ENCODE data around the gene HOXB13.
A peak's percentile ranks its signal among the peaks of the same experiment; 100 is the strongest.

DNA sequence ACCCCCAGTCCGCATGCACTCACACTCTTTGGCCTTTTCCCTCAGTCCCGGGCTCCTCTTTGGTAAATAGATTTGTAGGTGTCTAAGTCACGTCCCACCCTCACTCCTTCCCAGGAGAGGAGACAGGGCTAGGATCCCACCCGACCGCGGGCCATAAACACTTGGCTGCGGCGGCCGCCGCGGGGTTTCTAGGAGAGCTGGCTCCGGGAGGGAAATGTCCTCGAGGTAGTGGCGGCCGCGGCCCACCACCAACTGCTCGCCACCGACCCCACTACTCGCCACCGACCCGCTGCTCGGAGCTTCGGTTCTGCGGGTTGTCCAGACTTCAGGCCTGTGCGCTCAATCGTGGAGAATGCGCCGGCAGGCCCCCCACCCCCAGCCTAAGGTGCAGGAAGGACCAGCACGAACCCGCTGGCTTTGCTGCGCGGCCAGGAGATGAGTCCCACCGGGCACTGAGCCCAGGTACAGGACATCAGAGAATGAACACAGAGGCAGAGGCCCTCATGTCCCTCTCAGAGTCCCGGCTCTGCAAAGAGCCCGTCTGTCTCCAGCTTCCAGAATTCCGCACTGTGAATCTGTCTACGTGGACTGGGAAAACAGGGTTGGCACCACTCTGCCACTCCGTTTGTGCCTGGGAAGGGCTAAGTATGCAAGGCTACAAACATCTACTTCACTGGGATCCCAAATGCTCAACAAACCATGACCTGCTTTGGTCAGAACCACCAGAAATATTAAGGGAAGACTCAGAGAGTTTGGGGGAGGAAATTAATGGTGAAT, 3.1 kb downstream of the HOXB13 start:
- TF ChIP-seq EZH2 (IDR thresholded peaks at IDR 0.05; ENCODE audit: low read depth, unreplicated experiment) = peak; percentile 85
- no peak for TF ChIP-seq CTCF (conservative IDR thresholded peaks at IDR 0.05; ENCODE audit: low read depth in 2 of 2)
- TF ChIP-seq REST (IDR thresholded peaks at IDR 0.05; ENCODE audit: unreplicated experiment) = no peak
- TF ChIP-seq EZH2phosphoT487 (IDR thresholded peaks at IDR 0.05; ENCODE audit: unreplicated experiment) = no peak
- TF ChIP-seq POLR2AphosphoS5 (IDR thresholded peaks at IDR 0.05; ENCODE audit: low read depth) = no peak
- TF ChIP-seq ETS1 (IDR thresholded peaks at IDR 0.05) = no peak
- TF ChIP-seq, protein P1, sequence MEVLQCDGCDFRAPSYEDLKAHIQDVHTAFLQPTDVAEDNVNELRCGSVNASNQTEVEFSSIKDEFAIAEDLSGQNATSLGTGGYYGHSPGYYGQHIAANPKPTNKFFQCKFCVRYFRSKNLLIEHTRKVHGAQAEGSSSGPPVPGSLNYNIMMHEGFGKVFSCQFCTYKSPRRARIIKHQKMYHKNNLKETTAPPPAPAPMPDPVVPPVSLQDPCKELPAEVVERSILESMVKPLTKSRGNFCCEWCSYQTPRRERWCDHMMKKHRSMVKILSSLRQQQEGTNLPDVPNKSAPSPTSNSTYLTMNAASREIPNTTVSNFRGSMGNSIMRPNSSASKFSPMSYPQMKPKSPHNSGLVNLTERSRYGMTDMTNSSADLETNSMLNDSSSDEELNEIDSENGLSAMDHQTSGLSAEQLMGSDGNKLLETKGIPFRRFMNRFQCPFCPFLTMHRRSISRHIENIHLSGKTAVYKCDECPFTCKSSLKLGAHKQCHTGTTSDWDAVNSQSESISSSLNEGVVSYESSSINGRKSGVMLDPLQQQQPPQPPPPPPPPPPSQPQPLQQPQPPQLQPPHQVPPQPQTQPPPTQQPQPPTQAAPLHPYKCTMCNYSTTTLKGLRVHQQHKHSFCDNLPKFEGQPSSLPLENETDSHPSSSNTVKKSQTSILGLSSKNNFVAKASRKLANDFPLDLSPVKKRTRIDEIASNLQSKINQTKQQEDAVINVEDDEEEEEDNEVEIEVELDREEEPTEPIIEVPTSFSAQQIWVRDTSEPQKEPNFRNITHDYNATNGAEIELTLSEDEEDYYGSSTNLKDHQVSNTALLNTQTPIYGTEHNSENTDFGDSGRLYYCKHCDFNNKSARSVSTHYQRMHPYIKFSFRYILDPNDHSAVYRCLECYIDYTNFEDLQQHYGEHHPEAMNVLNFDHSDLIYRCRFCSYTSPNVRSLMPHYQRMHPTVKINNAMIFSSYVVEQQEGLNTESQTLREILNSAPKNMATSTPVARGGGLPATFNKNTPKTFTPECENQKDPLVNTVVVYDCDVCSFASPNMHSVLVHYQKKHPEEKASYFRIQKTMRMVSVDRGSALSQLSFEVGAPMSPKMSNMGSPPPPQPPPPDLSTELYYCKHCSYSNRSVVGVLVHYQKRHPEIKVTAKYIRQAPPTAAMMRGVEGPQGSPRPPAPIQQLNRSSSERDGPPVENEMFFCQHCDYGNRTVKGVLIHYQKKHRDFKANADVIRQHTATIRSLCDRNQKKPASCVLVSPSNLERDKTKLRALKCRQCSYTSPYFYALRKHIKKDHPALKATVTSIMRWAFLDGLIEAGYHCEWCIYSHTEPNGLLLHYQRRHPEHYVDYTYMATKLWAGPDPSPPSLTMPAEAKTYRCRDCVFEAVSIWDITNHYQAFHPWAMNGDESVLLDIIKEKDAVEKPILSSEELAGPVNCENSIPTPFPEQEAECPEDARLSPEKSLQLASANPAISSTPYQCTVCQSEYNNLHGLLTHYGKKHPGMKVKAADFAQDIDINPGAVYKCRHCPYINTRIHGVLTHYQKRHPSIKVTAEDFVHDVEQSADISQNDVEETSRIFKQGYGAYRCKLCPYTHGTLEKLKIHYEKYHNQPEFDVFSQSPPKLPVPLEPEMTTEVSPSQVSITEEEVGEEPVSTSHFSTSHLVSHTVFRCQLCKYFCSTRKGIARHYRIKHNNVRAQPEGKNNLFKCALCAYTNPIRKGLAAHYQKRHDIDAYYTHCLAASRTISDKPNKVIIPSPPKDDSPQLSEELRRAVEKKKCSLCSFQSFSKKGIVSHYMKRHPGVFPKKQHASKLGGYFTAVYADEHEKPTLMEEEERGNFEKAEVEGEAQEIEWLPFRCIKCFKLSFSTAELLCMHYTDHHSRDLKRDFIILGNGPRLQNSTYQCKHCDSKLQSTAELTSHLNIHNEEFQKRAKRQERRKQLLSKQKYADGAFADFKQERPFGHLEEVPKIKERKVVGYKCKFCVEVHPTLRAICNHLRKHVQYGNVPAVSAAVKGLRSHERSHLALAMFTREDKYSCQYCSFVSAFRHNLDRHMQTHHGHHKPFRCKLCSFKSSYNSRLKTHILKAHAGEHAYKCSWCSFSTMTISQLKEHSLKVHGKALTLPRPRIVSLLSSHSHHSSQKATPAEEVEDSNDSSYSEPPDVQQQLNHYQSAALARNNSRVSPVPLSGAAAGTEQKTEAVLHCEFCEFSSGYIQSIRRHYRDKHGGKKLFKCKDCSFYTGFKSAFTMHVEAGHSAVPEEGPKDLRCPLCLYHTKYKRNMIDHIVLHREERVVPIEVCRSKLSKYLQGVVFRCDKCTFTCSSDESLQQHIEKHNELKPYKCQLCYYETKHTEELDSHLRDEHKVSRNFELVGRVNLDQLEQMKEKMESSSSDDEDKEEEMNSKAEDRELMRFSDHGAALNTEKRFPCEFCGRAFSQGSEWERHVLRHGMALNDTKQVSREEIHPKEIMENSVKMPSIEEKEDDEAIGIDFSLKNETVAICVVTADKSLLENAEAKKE (CRISPR knock-in tag; IDR thresholded peaks at IDR 0.05) = no peak
- no peak for TF ChIP-seq CREB1 (CRISPR knock-in tag; IDR thresholded peaks at IDR 0.05; ENCODE audit: low read depth)

All from GM23338 (cell line).